SK-N-SH (cell line): ENCODE data around the gene TRPV6.

Experiments used
- CHD2 ChIP-seq: fragments of 150-350 bp; IDR thresholded peaks from 2 replicates; pipeline ENCODE4 v1.6.1; 2018; ENCODE audit warnings: low read length; ENCODE audit not compliant: partially characterized antibody
- FOXM1 ChIP-seq: IDR thresholded peaks from 2 replicates; pipeline ENCODE4 v1.4.0; 2012; ENCODE audit warnings: low read depth, mild to moderate bottlenecking
- GABPA ChIP-seq: IDR thresholded peaks from 2 replicates; pipeline ENCODE4 v1.4.0; 2012; ENCODE audit warnings: low read depth, mild to moderate bottlenecking
- MXI1 ChIP-seq: IDR thresholded peaks from 2 replicates; pipeline ENCODE4 v1.6.1; 2012; ENCODE audit warnings: mild to moderate bottlenecking, low read depth, low read length, improper control_type of control experiment
- NFIC ChIP-seq: IDR thresholded peaks from 2 replicates; pipeline ENCODE4 v1.4.0; 2012; ENCODE audit warnings: borderline replicate concordance
- POLR2AphosphoS5 ChIP-seq: IDR thresholded peaks from 2 replicates; pipeline ENCODE4 v1.6.1; 2012; ENCODE audit warnings: low read depth, low read length
- REST ChIP-seq: IDR thresholded peaks from 2 replicates; pipeline ENCODE4 v1.6.1; 2012; ENCODE audit warnings: mild to moderate bottlenecking, low read depth, low read length, moderate library complexity
- SIN3A ChIP-seq: IDR thresholded peaks from 2 replicates; pipeline ENCODE4 v1.6.1; 2012; ENCODE audit warnings: low read depth, mild to moderate bottlenecking, low read length, moderate library complexity, borderline replicate concordance
- TAF1 ChIP-seq: IDR thresholded peaks from 2 replicates; pipeline ENCODE4 v1.6.1; 2012; ENCODE audit warnings: low read depth, mild to moderate bottlenecking, low read length, moderate library complexity, borderline replicate concordance
- YY1 ChIP-seq: IDR thresholded peaks from 2 replicates; pipeline ENCODE4 v1.4.0; 2012; ENCODE audit warnings: low read depth, mild to moderate bottlenecking
- TF ChIP-seq, protein P1 (sequence below): fragments of 200-600 bp; sonication (generic); IDR thresholded peaks from 2 replicates; pipeline ENCODE4 v1.6.1; 2017; ENCODE audit warnings: antibody characterized with exemption, mild to moderate bottlenecking, moderate library complexity
- TF ChIP-seq, protein P2 (sequence below): IDR thresholded peaks from 2 replicates; pipeline ENCODE4 v1.4.0; 2012; ENCODE audit warnings: low read depth

DNA sequence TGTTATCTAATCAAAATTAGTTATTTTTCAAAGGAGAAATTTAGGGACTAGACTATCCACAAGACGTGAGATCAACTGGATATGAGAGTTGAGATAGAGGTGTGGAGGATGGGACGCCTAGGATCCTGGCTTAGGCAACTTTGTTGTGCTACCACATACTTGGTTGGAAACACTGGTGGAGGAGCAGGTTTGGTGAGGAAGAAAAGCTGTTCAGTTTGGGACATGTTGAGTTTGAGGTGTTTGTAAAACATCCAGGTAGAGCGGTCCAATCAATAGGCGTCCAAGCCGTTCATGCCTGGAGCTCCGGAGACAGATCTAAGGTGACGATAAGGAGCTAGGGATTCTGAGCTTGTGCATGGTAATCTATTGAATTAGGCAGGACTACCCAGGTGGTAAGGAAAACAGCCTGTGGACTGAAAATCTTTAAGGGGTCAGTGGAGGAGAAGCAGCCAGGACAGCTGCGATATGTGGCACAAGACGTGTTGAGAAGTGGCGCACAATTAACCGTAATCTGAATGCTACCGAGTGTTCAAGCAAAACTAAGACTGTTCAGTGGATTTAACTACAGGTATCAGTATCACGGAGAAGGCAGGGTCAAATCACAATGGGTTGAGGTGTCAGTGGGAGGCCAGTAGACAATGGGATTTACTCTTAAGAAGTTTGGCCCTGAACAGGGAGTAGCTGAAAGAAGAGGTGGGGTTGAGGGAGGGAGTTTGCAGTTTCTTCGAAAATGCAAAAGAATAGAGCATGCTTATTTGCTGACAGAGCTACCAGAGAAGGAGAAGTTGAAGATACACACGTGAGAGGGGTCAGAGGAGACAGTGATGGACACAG lies 16.1 kb upstream of the TRPV6 start:
- TF ChIP-seq NFIC (no peak), SIN3A (no peak), GABPA (no peak), TAF1 (no peak), FOXM1 (no peak), POLR2AphosphoS5 (no peak), MXI1 (no peak), CHD2 (no peak), YY1 (no peak), REST (no peak)
- TF ChIP-seq, protein P1, sequence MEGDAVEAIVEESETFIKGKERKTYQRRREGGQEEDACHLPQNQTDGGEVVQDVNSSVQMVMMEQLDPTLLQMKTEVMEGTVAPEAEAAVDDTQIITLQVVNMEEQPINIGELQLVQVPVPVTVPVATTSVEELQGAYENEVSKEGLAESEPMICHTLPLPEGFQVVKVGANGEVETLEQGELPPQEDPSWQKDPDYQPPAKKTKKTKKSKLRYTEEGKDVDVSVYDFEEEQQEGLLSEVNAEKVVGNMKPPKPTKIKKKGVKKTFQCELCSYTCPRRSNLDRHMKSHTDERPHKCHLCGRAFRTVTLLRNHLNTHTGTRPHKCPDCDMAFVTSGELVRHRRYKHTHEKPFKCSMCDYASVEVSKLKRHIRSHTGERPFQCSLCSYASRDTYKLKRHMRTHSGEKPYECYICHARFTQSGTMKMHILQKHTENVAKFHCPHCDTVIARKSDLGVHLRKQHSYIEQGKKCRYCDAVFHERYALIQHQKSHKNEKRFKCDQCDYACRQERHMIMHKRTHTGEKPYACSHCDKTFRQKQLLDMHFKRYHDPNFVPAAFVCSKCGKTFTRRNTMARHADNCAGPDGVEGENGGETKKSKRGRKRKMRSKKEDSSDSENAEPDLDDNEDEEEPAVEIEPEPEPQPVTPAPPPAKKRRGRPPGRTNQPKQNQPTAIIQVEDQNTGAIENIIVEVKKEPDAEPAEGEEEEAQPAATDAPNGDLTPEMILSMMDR = no peak
- TF ChIP-seq, protein P2, sequence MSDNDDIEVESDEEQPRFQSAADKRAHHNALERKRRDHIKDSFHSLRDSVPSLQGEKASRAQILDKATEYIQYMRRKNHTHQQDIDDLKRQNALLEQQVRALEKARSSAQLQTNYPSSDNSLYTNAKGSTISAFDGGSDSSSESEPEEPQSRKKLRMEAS = no peak
